CD14-positive monocyte (primary cell): ENCODE data around the gene SYT2. TPM values are rescaled to one million over a fixed set of nuclear protein-coding genes. Genes with fewer than 3 reads are reported as not detected.

Experiments
- DNase-seq, 3 donors: peaks; one replicate each; pipeline ENCODE4 v3.0.0-alpha.2; 2011 to 2022
- H2AFZ ChIP-seq: 2 replicates; pipeline ENCODE4 v1.6.0; 2012; ENCODE audit warnings: mild to moderate bottlenecking, low read depth, low read length, inconsistent platforms; ENCODE audit not compliant: insufficient read depth, poor library complexity, severe bottlenecking
- H3K27ac ChIP-seq, 2 donors: 1 replicate in 1 of 2; 2 replicates in 1 of 2; pipeline ENCODE4 v1.5.1; 2012 to 2013; ENCODE audit warnings: low read length in 2 of 2, control low read depth in 1 of 2, inconsistent platforms in 1 of 2, low read depth in 1 of 2, mild to moderate bottlenecking in 1 of 2
- H3K27me3 ChIP-seq, 2 donors: one replicate each; pipeline versions ENCODE4 v1.6.0 to v1.6.1; 2011 to 2013; ENCODE audit warnings: low read length in 2 of 2; ENCODE audit not compliant: control insufficient read depth in 2 of 2, insufficient read depth in 2 of 2
- H3K36me3 ChIP-seq, 2 donors: replicated peaks in 1 of 2; 1 replicate in 1 of 2; 2 replicates in 1 of 2; pipeline versions ENCODE4 v1.5.1 to v1.6.1; 2012 to 2013; ENCODE audit warnings: low read length in 2 of 2, control low read depth in 1 of 2, inconsistent platforms in 1 of 2, mild to moderate bottlenecking in 1 of 2; ENCODE audit not compliant: insufficient read depth in 2 of 2, control insufficient read depth in 1 of 2
- H3K4me1 ChIP-seq, 2 donors: 1 replicate in 1 of 2; 2 replicates in 1 of 2; pipeline versions ENCODE4 v1.5.1 to v1.6.1; 2012 to 2013; ENCODE audit warnings: low read length in 2 of 2, control low read depth in 1 of 2, inconsistent platforms in 1 of 2, mild to moderate bottlenecking in 1 of 2, moderate library complexity in 1 of 2; ENCODE audit not compliant: insufficient read depth in 2 of 2, control insufficient read depth in 1 of 2
- H3K4me2 ChIP-seq: replicated peaks from 2 replicates; pipeline ENCODE3; 2012; ENCODE audit warnings: low read length, moderate library complexity, mild to moderate bottlenecking; ENCODE audit not compliant: poor library complexity, severe bottlenecking; ENCODE audit errors: extremely low read depth
- H3K4me3 ChIP-seq, 3 experiments: fragments of 200-600 bp in 1 of 3; sonication (generic) in 1 of 3; replicated peaks in 1 of 3; 1 replicate in 2 of 3; 2 replicates in 1 of 3; pipeline ENCODE4 v1.5.1; 2011 to 2013; ENCODE audit warnings: low read length in 3 of 3, mild to moderate bottlenecking in 3 of 3, control low read depth in 2 of 3, low read depth in 2 of 3, inconsistent platforms in 1 of 3, moderate library complexity in 1 of 3
- H3K79me2 ChIP-seq: 2 replicates; pipeline ENCODE4 v1.6.0; 2012; ENCODE audit warnings: mild to moderate bottlenecking, control low read depth, inconsistent platforms, low read length, moderate library complexity; ENCODE audit not compliant: insufficient read depth
- H3K9ac ChIP-seq: 2 replicates; pipeline ENCODE4 v1.6.0; 2017; ENCODE audit warnings: low read length, mild to moderate bottlenecking; ENCODE audit not compliant: insufficient read depth, poor library complexity, severe bottlenecking
- H3K9me3 ChIP-seq, 2 donors: replicated peaks in 1 of 2; 1 replicate in 1 of 2; 2 replicates in 1 of 2; pipeline versions ENCODE4 v1.5.1 to v1.6.1; 2012 to 2013; ENCODE audit warnings: low read length in 2 of 2, control low read depth in 1 of 2; ENCODE audit not compliant: control insufficient read depth in 1 of 2, insufficient read depth in 1 of 2
- H4K20me1 ChIP-seq: 2 replicates; pipeline ENCODE4 v1.6.0; 2012; ENCODE audit warnings: mild to moderate bottlenecking, low read length, control low read depth, moderate library complexity; ENCODE audit not compliant: insufficient read depth
- H3K27ac Mint-ChIP-seq, 7 donors: one replicate each; pipeline ENCODE4 v1.8.0; 2020; ENCODE audit warnings: mild to moderate bottlenecking in 7 of 7, mixed read lengths in 7 of 7, moderate library complexity in 6 of 7, inconsistent platforms in 2 of 7
- H3K27me3 Mint-ChIP-seq, 3 donors: one replicate each; pipeline ENCODE4 v1.8.0; 2021 to 2022; ENCODE audit warnings: low read depth in 3 of 3, mild to moderate bottlenecking in 3 of 3, mixed read lengths in 3 of 3, moderate library complexity in 3 of 3, inconsistent platforms in 1 of 3
- H3K36me3 Mint-ChIP-seq, 2 donors: one replicate each; pipeline ENCODE4 v1.8.0; 2020; ENCODE audit warnings: mixed read lengths in 2 of 2, inconsistent platforms in 1 of 2, mild to moderate bottlenecking in 1 of 2
- H3K4me1 Mint-ChIP-seq: one replicate; pipeline ENCODE4 v1.8.0; 2020; ENCODE audit warnings: mild to moderate bottlenecking, mixed read lengths
- H3K4me3 Mint-ChIP-seq, 2 donors: one replicate each; pipeline ENCODE4 v1.8.0; 2020; ENCODE audit warnings: mild to moderate bottlenecking in 2 of 2, mixed read lengths in 2 of 2, moderate library complexity in 1 of 2
- H3K9me3 Mint-ChIP-seq, 7 donors: one replicate each; pipeline ENCODE4 v1.8.0; 2020 to 2022; ENCODE audit warnings: mixed read lengths in 7 of 7, mild to moderate bottlenecking in 6 of 7, moderate library complexity in 6 of 7, inconsistent platforms in 2 of 7
- WGBS: methylation state at CpG from one replicate; pipeline ENCODE4 v1.1.5; 2013; ENCODE audit warnings: missing lambda C conversion rate; ENCODE audit not compliant: insufficient coverage; 5-methylcytosine and 5-hydroxymethylcytosine counted together
- intact Hi-C, 2 donors: fragments of 100-400 bp; cut with micrococcal nuclease; formaldehyde crosslinking; loops; one replicate each; pipeline versions ENCODE4 v1.15.0 to v1.15.1; 2023
- polyA plus RNA-seq, 3 donors: library from polyadenylated mRNA; depleted of rRNA in 1 of 3; unstranded in 2 of 3; stranded (reverse) in 1 of 3; fragments of 300-500 nt in 2 of 3; fragments of >200 nt in 1 of 3; fragmentation: Illumina TruSeq in 2 of 3; gene quantifications; 1 replicate in 2 of 3; 2 replicates in 1 of 3; pipeline ENCODE4 v1.2.3, GENCODE V29; 2012 to 2021
- TF ChIP-seq, protein P1 (sequence below): fragments of 200-600 bp; IDR thresholded peaks from one replicate; pipeline ENCODE4 v1.8.0; 2022; ENCODE audit warnings: antibody characterized with exemption, mild to moderate bottlenecking

Gene SYT2
- polyA plus RNA-seq, 3 donors = not detected

DNA sequence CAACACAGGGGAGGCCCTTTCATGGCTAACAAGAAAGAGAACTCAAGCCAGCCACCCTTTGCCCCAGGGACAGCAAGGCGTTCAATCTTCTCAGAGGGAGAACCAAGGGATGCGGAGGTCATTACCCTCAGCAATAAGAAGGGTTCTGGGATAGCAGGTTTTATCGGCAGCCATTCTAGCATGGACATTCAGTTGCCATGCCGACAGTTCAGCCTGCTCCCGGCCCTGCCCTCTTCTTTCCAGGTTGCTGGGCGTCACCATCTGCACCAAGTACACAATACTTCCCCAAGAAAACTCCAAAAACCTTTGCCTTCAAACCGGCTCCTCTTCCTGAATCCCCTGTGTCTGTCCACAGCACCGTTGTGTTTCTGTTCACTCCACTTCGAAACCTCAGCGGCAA, 47.1 kb downstream of the SYT2 start:
- H3K36me3 ChIP-seq = no peaks in the 10 kb centered on the region
- TF ChIP-seq, protein P1, sequence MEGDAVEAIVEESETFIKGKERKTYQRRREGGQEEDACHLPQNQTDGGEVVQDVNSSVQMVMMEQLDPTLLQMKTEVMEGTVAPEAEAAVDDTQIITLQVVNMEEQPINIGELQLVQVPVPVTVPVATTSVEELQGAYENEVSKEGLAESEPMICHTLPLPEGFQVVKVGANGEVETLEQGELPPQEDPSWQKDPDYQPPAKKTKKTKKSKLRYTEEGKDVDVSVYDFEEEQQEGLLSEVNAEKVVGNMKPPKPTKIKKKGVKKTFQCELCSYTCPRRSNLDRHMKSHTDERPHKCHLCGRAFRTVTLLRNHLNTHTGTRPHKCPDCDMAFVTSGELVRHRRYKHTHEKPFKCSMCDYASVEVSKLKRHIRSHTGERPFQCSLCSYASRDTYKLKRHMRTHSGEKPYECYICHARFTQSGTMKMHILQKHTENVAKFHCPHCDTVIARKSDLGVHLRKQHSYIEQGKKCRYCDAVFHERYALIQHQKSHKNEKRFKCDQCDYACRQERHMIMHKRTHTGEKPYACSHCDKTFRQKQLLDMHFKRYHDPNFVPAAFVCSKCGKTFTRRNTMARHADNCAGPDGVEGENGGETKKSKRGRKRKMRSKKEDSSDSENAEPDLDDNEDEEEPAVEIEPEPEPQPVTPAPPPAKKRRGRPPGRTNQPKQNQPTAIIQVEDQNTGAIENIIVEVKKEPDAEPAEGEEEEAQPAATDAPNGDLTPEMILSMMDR = no peak
- Mint-ChIP-seq H3K4me3 (peak overlapping the region in 1 of 2 donors; percentile 75), H3K27me3 (peaks cover 69 to 85% (median 73%) of the 10 kb centered on the region in 3 donors), H3K36me3 (no peaks in the 10 kb centered on the region), H3K4me1 (no peaks in the 10 kb centered on the region), H3K27ac (no peak overlapping the region), H3K9me3 (peaks cover 0 to 7% (median 0%) of the 10 kb centered on the region in 7 donors)
- H3K4me3 ChIP-seq = no peak overlapping the region
- intact Hi-C loops = no loop called here
- H3K4me2 ChIP-seq = no peak overlapping the region
- H4K20me1 ChIP-seq = peaks cover 18% of the 10 kb centered on the region
- no peak for DNase-seq
- 61% methylated on average over 4 of the region's 10 CpGs for WGBS
- H3K27me3 ChIP-seq = peaks cover 71 to 76% of the 10 kb centered on the region in 2 donors
- no peaks in the 10 kb centered on the region for H3K4me1 ChIP-seq
- no peak overlapping the region for H3K27ac ChIP-seq
- H2AFZ ChIP-seq = no peak overlapping the region
- H3K9me3 ChIP-seq = peaks cover 0 to 4% of the 10 kb centered on the region in 2 donors
- no peak overlapping the region for H3K9ac ChIP-seq
- H3K79me2 ChIP-seq = no peaks in the 10 kb centered on the region

DNA sequence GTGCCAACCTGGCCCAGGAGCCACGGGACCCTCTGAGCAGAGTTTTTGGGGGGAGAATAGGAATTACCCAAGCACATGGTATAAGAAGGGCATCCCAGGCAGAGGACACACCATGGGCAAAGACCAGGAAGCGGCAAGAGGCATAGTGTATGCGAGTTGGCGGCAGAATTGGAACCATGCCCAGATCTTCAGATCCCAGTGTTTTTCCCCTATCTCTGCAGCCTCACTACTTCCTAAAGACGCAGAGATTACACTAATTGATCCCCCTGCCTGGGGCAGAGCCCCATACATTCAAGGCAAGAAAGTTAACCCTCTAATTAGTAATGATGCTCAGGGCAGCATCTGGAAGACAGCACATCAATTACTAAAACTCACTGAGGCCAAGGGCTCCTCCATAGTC, 48.2 kb downstream of the SYT2 start:
- Histone ChIP-seq H3K9me3 (peaks cover 0 to 4% of the 10 kb centered on the region in 2 donors), H3K4me2 (no peak overlapping the region), H3K79me2 (no peaks in the 10 kb centered on the region), H3K4me1 (no peaks in the 10 kb centered on the region), H3K27ac (no peak overlapping the region), H2AFZ (no peak overlapping the region), H3K4me3 (no peak overlapping the region), H4K20me1 (peaks cover 18% of the 10 kb centered on the region), H3K9ac (no peak overlapping the region), H3K36me3 (no peaks in the 10 kb centered on the region), H3K27me3 (peaks cover 72 to 84% of the 10 kb centered on the region in 2 donors)
- Mint-ChIP-seq H3K27me3 (peaks cover 76 to 92% (median 81%) of the 10 kb centered on the region in 3 donors), H3K27ac (no peak overlapping the region), H3K9me3 (peaks cover 0 to 7% (median 0%) of the 10 kb centered on the region in 7 donors), H3K36me3 (no peaks in the 10 kb centered on the region), H3K4me3 (peak overlapping the region in 1 of 2 donors; percentile 61), H3K4me1 (no peaks in the 10 kb centered on the region)
- WGBS = 40% methylated on average over 2 of the region's 5 CpGs
- intact Hi-C loops = no loop called here
- DNase-seq = no peak
- TF ChIP-seq, protein P1 = no peak
